Renal pelvis (tissue), 4 donors: ENCODE measurements around the gene PREB. TPM values are rescaled to one million over a fixed set of nuclear protein-coding genes. Genes with fewer than 3 reads are reported as not detected.

Experiments
- DNase-seq: peaks from one replicate; pipeline ENCODE4 v3.0.0-alpha.2; 2013
- polyA plus RNA-seq, 3 donors: library from polyadenylated mRNA; unstranded; fragments of 120-200 nt; gene quantifications; one replicate each; pipeline ENCODE4 v1.2.1, GENCODE V29; 2013; ENCODE audit not compliant: insufficient read length in 3 of 3

Gene PREB
- polyA plus RNA-seq, 3 donors, result 49.2 to 59.0 (median 51.6) TPM

GRCh38 chr2:27159271-27159670 lies 24.8 kb upstream of the PREB start:
- DNase-seq, result no peak

GRCh38 chr2:27158468-27158867 lies 24.0 kb upstream of the PREB start:
- DNase-seq, result no peak

GRCh38 chr2:27155069-27155520 lies 20.7 kb upstream of the PREB start:
- DNase-seq, result no peak

- DNase-seq, result peak; percentile 63
Observed at GRCh38 chr2:27154488-27154887, 20.1 kb upstream of the PREB start.

- DNase-seq, result no peak
Observed at GRCh38 chr2:27152796-27153464, 18.5 kb upstream of the PREB start.

- DNase-seq, result no peak
Observed at GRCh38 chr2:27152102-27152795, 17.8 kb upstream of the PREB start.

- DNase-seq, result no peak
Observed at GRCh38 chr2:27150639-27151230, 16.3 kb upstream of the PREB start.

- no peak for DNase-seq
Observed at GRCh38 chr2:27149570-27150405, 15.4 kb upstream of the PREB start.

- DNase-seq, result peak; percentile 48
Observed at GRCh38 chr2:27148801-27149439, 14.5 kb upstream of the PREB start, which contains the start of gene TCF23. TSS of gene TCF23 (plus strand) at chr2:27149004. CDS start at chr2:27149134, 130 bp downstream.

GRCh38 chr2:27147935-27148334 lies 13.5 kb upstream of the PREB start:
- DNase-seq, result no peak

- no peak for DNase-seq
Observed at GRCh38 chr2:27145682-27146081, 11.2 kb upstream of the PREB start.

- no peak for DNase-seq
Observed at GRCh38 chr2:27143285-27143684, 8.8 kb upstream of the PREB start.

GRCh38 chr2:27139310-27139709 lies 4.9 kb upstream of the PREB start, which contains the start of gene PRR30:
TSS of gene PRR30 (minus strand) at chr2:27139410. CDS start at chr2:27138329, 1,081 bp downstream.
- no peak for DNase-seq

- DNase-seq, result no peak
Observed at GRCh38 chr2:27138111-27138510, 3.7 kb upstream of the PREB start.

GRCh38 chr2:27137322-27137935 lies 3.0 kb upstream of the PREB start:
- no peak for DNase-seq

- DNase-seq, result no peak
Observed at GRCh38 chr2:27136751-27137150, 2.3 kb upstream of the PREB start.

- no peak for DNase-seq
Observed at GRCh38 chr2:27135478-27135955, 1.1 kb upstream of the PREB start.

- no peak for DNase-seq
Observed at GRCh38 chr2:27134781-27135477, 493 bp upstream of the PREB start.

GRCh38 chr2:27133195-27133875 lies 1.1 kb downstream of the PREB start:
- no peak for DNase-seq

GRCh38 chr2:27131429-27131828 lies 3.0 kb downstream of the PREB start:
- no peak for DNase-seq
